Activated CD4-positive, alpha-beta T cell treated with anti-CD3 and anti-CD28 coated beads for 1 hour (primary cell): ENCODE results near the gene FNDC7.
"Not testable (repeated sequence)": the region's sequence is repeated elsewhere in the genome, so short reads cannot be mapped to it uniquely, and the experiment has no call there.

Experiments
- DNase-seq: peaks from one replicate; pipeline ENCODE4 v3.0.0-alpha.2; 2020

Gene FNDC7

DNA sequence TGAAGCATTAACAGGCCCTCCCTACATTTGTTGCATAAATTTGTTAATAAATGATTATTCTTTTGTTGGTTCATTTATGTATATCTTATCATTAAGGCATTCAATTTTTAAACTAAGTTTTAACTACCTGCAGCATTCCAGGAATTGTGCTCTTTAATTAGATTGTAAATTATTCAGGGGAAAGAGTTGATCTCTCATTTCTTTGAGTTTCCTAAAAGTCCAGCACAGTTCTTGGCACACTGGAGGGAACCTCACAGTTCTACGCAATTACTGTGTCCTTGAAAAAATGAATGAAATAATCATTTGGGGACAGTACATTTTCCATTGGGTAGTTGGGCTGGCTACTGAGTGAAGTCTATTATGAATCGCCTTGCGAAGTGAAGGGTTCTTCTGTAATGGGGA lies 33.3 kb downstream of the FNDC7 start:
- DNase-seq, result no peak

DNA sequence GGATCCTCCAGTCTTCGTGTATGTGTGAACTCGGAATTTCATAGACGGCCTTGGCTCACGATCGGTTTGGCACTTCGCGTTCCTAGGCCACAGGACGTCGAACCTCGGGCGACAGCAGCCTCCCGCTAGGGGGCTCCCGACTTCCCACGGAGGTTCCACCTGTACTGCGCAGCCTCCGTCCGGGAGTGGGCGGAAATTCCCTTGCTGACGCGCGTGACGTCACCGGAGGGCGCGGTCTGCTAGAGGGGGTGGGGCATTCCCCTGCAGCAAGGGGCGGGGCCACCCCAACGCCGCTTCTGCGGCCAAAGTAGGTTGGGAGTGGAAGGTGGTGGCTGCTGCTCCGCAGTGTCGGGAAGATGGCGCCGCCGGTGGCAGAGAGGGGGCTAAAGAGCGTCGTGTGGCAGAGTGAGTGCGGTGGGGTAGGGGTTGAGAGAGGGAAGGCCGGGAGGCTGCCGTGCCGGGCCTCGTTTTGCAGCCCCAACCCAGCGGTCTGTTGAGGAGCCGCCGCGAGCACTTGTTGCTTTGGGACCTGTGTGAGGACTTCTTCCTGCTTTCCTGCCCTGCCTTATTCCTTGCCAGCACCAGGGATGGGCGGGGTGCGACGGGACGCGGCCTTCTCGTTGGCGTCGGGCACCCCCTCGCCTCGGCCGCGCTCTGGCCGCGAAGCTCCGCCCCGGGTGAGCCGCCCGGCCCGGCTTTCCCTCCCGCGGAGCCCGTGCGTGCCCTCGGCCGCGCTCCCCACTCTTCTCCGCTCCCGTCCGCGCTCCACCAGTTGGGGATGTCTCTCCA lies 33.9 kb downstream of the FNDC7 start, which contains the start of gene STXBP3:
Gene STXBP3, plus strand, starts transcription at position 293 of the 789 bp plus-strand sequence. Its CDS starts 64 bp downstream, at position 357.
- peak; percentile 100 for DNase-seq

DNA sequence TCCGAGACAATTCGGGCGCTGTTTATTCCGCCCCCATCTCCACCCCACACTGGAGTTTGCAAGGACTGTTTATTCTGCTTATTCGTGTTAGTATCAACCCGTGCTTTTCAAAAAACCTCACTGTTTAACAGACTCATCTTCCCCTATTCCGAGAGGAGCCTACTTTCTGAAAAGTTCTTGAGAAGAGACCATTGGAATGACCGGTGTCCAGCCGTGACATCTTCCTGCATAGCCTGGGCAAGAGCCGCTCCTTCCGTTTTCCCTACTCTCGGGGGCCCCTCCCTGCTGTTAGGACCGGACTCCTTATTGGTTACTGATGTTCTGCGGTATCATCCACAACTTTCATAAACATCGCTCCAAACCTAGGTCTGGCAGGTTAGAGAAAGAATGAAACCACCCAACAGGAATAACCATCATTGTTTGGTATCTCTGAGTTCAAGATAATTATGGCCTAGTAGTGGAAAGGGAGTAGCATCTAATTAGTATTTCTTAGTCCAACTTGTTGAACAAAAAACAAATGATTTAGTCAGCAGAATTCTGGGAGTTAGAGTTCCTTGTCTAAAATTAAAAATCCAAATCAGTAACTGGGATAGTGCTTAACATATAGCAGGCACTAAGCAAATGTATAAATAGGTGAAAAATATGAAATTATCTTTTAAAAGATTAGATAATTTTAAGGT lies 34.6 kb downstream of the FNDC7 start:
- DNase-seq, result no peak

DNA sequence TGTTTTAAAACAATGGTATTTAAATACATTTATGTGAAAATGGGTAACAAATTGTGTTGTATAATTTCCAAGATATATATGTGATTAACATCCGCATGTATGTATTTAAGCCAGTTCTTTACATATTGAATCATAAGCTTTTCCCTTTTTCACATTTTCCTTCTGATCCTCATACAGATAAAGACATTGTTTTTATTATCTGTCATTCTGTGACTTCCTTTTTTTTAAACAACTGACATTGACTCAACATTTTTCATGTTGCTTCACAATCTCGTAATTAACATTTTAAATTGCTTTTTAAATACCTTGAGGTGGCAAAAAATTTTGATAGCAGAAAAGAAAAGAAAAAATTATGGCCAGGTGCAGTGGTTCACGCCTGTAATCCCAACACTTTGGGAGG lies 35.2 kb downstream of the FNDC7 start:
- DNase-seq, result no peak

DNA sequence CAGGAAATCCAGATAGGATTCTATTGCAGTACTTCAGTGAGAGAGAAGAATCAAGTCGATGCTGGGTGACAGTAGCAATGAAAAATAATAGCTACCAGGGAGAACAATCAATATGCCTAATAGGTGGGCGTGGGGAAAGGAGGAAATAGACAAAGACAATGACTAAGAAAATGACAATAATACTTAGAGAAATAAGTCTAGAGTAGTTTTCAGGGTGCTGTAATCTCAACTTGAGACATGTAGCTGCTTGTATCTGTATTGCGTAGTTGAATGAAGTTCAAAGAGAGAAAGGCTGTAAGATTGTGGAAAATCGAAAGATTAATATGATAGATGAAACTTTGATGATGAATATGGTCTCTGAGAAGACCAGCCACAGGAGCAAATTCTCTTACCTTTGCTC lies 36.4 kb downstream of the FNDC7 start:
- DNase-seq, result no peak

DNA sequence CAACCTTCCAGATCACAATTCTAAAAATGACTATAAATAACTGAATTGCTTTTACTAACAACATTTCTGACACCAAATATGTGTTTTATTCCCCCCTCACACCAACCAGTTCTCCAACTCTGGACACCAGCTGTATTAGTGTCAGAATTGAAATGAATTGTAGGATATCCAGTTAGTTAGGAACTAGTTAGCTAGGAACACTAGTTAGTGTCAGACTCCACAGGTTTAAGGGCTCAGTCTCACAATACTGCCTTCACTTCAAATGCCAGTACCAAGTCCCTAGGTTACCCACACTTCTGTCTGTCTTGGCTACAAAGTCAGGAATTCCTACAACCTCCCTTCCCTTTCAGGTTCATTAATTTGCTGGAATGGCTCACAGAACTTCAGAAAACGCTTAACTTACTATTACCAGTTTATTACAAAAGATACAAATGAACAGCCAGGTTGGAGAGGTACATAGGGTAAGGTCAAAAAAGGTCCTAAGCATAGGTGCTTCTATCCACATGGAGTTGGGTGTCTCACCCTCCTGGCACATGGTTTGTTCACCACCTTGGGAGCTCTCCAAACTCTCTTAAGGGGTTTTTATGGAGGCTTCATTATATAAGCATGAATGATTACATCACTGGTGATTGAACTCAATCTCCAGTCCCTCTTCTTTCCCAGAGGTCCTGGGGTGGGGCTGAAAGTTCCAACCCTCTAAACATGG lies 37.9 kb downstream of the FNDC7 start:
- DNase-seq, result no peak

DNA sequence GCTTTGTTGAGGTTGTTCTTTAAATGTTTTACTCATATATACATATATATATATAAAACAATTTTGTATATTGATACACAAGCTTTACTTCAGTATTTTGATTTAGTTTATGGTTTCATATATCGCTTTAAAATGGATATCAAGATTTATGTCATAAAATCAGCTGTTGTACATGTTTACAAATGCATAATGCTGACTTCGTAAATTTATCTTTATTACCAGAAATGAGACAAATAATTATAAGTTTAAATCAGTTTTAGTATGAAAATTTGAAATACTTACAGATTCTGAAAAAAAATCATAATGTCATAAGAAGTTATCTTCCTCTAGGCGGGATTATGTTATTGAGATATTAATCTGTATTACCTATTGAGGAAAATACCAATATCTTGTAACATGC lies 40.7 kb downstream of the FNDC7 start:
- DNase-seq, result no peak

DNA sequence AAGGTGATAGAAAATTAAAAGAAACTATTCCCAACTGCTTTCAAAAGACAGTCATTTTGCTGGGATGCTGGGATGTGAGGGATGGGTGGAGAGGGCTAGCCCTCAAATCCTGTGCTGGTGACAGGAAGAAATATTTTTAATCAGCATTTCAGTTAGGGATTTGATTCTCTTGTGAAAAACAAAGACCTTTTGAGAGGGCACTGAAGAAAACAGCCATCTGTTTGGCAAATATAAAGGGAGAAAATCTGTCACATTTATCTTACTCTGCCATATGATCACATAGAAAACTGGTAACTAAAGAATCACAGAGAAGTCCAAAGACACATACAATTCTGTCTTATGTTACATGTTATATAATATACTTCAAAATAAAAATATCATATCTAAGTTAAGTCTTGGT lies 46.1 kb downstream of the FNDC7 start:
- DNase-seq, result no peak

DNA sequence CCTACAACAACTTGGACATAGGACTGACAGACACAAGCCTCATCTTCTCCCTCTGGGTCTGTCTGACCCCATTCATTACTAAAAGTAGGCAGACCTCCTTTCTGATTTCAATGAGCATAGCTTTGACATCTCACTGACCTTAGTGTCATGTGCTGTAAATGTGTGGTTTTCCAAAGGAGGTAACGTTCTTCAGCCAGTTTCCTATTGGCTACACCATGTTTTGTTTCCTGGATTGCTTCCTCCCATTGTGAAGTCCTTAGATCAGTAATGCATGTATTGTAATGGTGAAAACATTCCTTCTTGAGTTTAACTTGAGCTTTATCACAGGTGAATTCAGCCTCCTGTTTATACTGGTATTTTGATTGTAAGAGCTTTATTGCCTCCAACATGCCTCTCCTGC lies 54.4 kb downstream of the FNDC7 start:
- DNase-seq, result no peak

DNA sequence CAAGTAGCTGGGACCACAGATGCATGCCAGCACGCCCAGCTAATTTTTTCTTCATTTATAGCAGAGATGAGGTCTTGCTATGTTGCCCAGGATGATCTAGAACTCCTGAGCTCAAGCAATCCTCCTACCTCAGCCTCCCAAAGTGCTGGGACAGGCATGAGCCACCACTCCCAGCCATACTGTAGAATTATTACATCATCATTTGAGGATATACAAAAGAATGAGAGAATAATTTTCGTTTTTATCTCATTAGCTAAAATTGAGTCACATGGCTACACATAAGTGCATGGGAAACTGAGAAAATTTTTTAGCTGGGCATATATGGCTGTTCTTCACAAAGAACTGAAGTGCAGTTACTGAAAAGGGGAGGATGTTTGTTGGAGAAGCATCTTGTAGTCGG lies 55.0 kb downstream of the FNDC7 start:
- no peak for DNase-seq

DNA sequence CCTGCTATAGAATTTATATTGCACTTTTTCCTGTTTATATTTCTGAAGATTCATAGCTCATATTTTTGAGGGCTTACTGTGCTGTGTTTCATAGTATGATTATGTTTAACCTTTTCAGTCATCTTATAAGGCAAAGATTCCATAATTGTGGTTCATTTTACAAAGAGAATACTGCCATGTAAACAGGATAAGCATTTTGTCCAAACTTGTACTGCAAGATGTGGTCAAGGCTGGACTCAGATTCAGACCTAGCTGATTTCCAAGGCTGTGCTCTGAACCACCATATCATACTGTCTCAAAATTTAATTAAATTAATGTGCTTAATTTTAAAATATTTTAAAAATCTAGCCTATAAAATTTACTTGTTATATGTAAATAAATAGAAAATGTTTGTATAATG lies 65.1 kb downstream of the FNDC7 start:
- DNase-seq, result no peak

DNA sequence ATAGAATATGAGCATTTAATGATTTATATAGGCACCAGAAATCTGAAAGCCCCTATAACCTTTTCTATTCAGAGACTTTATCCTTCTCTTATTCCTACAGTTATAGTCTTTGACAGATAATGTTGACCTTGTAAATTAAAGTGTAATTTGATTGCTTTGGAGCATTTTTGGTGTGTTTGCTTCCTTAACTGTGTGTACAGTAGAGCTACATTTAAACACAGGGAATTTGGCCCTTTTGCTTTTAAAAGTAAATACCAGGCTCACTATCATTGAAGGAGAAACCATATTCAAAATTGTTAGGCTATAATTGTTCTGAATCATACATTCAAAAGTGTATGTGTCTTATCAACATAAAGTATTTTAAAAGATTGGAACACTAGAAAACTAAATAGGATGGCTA lies 66.7 kb downstream of the FNDC7 start:
- no peak for DNase-seq

DNA sequence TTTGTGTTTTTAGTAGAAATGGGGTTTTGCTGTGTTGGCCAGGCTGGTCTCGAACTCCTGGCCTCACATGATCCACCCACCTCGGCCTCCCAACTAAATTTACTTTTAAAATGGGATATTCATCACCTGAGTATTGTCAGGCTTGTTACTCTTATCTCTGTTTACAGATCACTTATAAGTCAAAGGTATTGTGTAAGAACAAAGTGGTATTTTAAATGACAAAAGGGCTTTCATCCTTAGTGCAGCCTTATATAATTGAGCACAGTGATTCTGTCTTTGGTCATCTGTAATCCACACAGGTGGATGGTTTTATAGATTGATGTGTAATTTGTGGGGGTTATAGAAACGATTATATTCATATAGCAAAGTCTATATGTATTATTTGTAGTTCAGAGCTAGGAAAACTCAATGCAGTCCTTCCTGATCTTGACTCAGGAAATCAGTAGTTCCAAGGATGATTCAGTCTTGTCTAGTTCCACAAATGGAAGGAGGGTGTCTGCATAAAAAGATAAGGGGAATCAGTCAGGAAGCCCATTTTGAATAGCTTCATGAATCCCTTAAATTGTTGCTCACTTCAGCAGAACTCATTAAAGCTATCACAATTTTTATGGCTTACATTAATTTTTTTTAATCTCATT lies 68.3 kb downstream of the FNDC7 start:
- DNase-seq, result no peak

DNA sequence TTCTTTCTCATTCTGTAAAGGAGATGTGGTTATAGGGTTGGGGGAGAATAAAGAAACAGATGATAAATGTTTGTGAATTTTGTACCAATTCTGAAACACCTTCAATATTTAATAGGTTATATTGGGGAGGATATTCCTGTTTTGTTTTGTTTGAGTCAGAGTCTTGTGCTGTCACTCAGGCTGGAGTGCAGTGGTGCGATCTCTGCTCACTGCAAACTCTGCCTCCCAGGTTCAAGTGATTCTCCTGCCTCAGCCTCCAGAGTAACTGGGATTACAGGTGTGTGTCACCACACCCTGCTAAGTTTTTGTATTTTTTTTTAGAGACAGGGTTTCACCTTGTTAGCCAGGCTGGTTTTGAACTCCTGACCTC lies 68.9 kb downstream of the FNDC7 start:
- DNase-seq, result not testable (repeated sequence)

DNA sequence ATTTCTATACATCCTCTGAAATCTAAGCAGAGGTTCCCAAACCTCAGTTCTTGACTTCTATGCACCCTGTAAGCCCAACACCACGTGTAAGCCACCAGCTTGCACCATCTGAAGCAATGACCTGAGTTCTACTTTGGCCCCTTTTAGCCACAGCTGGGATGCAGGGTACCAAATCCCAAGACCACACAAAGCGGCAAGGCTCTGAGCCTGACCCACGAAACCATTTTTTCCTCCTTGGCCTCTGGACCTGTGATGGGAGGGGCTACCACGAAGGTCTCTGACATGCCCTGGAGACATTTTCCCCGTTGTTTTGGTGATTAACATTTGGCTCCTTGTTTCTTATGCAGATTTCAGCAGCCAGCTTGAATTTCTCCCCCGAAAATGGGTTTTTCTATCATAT lies 72.6 kb downstream of the FNDC7 start:
- no peak for DNase-seq

DNA sequence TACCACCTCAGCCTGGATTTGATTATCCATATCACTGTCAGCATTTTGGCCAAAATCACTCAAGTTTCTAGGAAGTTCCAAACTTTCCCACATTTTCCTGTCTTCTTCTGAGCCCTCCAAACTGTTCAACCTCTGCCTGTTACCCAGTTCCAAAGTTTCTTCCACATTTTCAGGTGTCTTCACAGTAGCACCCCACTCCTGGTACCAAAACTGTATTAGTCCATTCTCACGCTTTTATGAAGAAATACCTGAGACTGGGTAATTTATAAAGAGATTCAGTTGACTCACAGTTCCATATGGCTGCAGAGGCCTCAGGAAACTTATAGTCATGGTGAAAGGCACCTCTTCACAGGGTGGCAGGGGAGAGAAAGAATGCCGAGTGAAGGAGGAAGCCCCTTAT lies 73.2 kb downstream of the FNDC7 start:
- no peak for DNase-seq

DNA sequence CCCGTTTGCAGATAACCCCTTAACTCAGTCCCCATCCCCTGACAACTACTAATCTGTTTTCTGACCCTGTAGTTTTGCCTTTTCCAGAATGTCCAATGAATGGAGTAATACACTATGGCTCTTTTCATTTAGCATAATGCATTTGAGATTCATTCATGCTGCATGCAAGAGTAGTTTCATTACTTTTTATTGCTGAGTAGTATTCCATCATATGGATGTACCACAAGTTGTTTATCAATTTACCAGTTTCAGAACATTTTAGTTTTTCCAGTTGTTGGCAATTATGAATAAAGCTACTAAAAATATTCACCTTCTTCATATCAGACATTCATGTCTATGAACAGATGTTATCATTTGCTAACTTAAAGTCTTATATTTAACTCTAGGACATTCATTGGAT lies 79.1 kb downstream of the FNDC7 start:
- no peak for DNase-seq
